Skeletal muscle satellite cell (primary cell): ENCODE measurements around the gene FADS1.
A peak's percentile ranks its signal among the peaks of the same experiment; 100 is the strongest.

Experiments
- H3K27me3 ChIP-seq: 2 replicates; pipeline ENCODE4 v1.7.0; 2013; ENCODE audit warnings: low read length; ENCODE audit not compliant: control insufficient read depth, insufficient read depth
- H3K36me3 ChIP-seq: 2 replicates; pipeline ENCODE4 v1.7.0; 2013; ENCODE audit warnings: mild to moderate bottlenecking, control low read depth, low read length; ENCODE audit not compliant: insufficient read depth
- H3K4me1 ChIP-seq: 2 replicates; pipeline ENCODE4 v1.7.0; 2013; ENCODE audit warnings: low read length; ENCODE audit not compliant: control insufficient read depth, insufficient read depth
- H3K4me2 ChIP-seq: 2 replicates; pipeline ENCODE4 v1.7.0; 2013; ENCODE audit warnings: mild to moderate bottlenecking, low read length
- H3K4me3 ChIP-seq: 2 replicates; pipeline ENCODE4 v1.7.0; 2013; ENCODE audit warnings: low read length
- H3K9ac ChIP-seq: 2 replicates; pipeline ENCODE4 v1.7.0; 2013; ENCODE audit warnings: mild to moderate bottlenecking, low read depth, low read length, moderate library complexity
- H3K9me3 ChIP-seq: replicated peaks from 2 replicates; pipeline ENCODE4 v1.7.0; 2013; ENCODE audit warnings: mild to moderate bottlenecking, control low read depth, low read length

FADS1 gene

GRCh38 chr11:61757213-61757862 is 59.5 kb downstream of the FADS1 start:
- H3K9ac ChIP-seq = no peak overlapping the region
- H3K36me3 ChIP-seq = no peaks in the 10 kb centered on the region
- no peak overlapping the region for H3K4me3 ChIP-seq
- peaks cover 8% of the 10 kb centered on the region for H3K4me1 ChIP-seq
- no peaks in the 10 kb centered on the region for H3K9me3 ChIP-seq
- peaks cover 14% of the 10 kb centered on the region for H3K27me3 ChIP-seq
- H3K4me2 ChIP-seq = no peak overlapping the region

GRCh38 chr11:61756452-61757212 is 60.2 kb downstream of the FADS1 start:
- Histone ChIP-seq H3K27me3 (peaks cover 11% of the 10 kb centered on the region), H3K4me1 (peaks cover 13% of the 10 kb centered on the region), H3K36me3 (no peaks in the 10 kb centered on the region), H3K9me3 (no peaks in the 10 kb centered on the region), H3K4me2 (peak overlapping the region; percentile 4), H3K9ac (no peak overlapping the region), H3K4me3 (no peak overlapping the region)

DNA sequence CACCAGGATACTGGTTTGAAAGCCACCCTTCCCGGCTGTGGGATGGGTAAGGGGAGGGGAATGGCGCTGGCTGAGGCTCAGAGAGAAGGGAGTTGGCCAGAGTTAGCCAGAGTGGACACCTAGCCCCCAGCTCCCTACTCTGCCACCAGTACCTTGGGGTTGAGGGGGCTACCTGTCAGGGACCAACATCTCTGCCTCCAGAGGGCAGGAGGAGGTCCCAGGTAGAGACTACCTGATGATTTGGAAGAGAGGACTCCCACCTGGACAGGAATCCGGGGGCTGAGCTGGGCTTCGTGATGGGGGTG is 60.7 kb downstream of the FADS1 start:
- no peaks in the 10 kb centered on the region for H3K36me3 ChIP-seq
- peaks cover 13% of the 10 kb centered on the region for H3K4me1 ChIP-seq
- no peaks in the 10 kb centered on the region for H3K9me3 ChIP-seq
- no peak overlapping the region for H3K4me3 ChIP-seq
- H3K9ac ChIP-seq = no peak overlapping the region
- peaks cover 10% of the 10 kb centered on the region for H3K27me3 ChIP-seq
- H3K4me2 ChIP-seq = peak overlapping the region; percentile 4

DNA sequence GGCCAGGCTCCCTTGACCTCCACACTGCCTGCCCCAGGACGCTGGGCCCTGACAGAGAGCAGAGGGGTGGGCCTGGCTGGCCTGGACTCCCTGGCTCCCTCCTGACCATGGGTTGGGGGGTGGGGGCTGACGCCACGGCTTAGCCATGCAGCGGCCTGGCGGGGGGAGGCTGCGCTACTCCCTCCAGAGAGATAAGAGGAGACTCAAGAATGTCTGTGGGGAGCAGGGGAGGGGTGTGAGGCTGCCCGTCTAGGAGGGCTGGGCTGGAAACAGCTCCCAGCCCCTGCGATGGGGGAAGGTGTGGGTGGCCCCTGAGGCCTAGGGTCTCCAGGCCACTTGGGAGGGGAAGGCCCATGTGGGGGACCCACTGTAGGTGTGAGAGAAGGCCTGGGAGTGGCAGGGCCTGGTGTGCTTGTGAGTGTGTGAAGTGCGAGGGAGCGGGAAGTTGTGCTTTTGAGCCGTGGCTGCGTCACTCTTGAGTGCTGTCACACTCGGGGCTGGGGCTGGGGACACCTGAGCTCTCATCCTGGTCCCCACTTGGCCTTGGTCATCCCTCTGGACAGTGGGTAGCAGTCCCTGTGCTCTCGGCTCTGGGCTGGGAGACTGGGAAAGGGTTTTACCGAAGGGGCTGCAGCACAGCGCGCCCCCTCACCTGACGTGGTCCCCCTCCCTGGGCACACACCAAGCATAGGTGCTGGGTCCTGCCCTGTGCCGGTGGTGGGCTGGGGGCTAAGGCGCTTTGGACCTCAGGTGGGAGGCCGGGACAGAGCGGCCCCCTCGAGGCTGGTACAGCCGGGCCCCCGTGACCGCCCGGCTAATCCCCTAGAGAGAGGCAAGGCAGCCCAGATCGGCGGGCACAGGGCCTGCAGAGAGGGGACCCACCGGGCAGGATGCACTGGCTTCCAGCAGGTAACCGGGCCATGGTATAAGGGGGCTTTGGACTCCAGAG is 62.0 kb downstream of the FADS1 start:
- Histone ChIP-seq H3K9me3 (no peaks in the 10 kb centered on the region), H3K4me2 (no peak overlapping the region), H3K27me3 (peaks cover 10% of the 10 kb centered on the region), H3K4me3 (no peak overlapping the region), H3K9ac (no peak overlapping the region), H3K4me1 (peaks cover 13% of the 10 kb centered on the region), H3K36me3 (no peaks in the 10 kb centered on the region)

DNA sequence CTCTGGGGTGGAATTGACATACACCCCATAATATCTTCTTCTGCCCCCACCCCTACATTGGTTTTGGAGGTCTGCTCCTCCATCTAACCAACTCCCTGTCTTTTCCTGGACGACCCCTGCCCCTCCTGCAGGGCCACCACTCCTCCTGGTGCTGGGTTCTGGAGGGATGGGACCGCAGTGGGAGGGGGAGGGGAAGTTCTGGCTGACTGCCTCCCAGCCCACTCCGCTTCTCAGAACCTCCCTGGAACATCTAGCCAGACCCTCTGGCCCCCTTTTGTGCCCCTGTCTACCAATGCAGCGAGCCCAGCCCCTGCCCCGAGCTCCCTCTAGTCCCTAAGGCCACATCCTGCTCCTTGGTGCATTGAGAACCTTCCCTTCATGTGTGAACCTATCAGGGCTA is 63.1 kb downstream of the FADS1 start:
- no peak overlapping the region for H3K4me2 ChIP-seq
- peaks cover 10% of the 10 kb centered on the region for H3K27me3 ChIP-seq
- no peaks in the 10 kb centered on the region for H3K9me3 ChIP-seq
- no peak overlapping the region for H3K9ac ChIP-seq
- no peaks in the 10 kb centered on the region for H3K36me3 ChIP-seq
- peaks cover 13% of the 10 kb centered on the region for H3K4me1 ChIP-seq
- H3K4me3 ChIP-seq = no peak overlapping the region

GRCh38 chr11:61752925-61753521 is 63.8 kb downstream of the FADS1 start:
- H3K9ac ChIP-seq = peak overlapping the region; percentile 21
- peak overlapping the region; percentile 63 for H3K4me3 ChIP-seq
- peaks cover 13% of the 10 kb centered on the region for H3K4me1 ChIP-seq
- H3K27me3 ChIP-seq = peaks cover 10% of the 10 kb centered on the region
- H3K9me3 ChIP-seq = no peaks in the 10 kb centered on the region
- no peaks in the 10 kb centered on the region for H3K36me3 ChIP-seq
- peak overlapping the region; percentile 78 for H3K4me2 ChIP-seq

GRCh38 chr11:61752117-61752924 is 64.5 kb downstream of the FADS1 start, which contains the start of gene MYRF:
Gene MYRF, plus strand, starts transcription at chr11:61752636. Its CDS starts 109 bp downstream, at chr11:61752745.
- H3K4me2 ChIP-seq = peak within 1 kb of the TSS; percentile 78
- peak within 1 kb of the TSS; percentile 21 for H3K9ac ChIP-seq
- peak within 1 kb of the TSS; percentile 63 for H3K4me3 ChIP-seq
- peaks cover 13% of the 10 kb centered on the region for H3K4me1 ChIP-seq
- H3K27me3 ChIP-seq = peaks cover 10% of the 10 kb centered on the region
- no peaks in the 10 kb centered on the region for H3K9me3 ChIP-seq
- H3K36me3 ChIP-seq = no peaks in the 10 kb centered on the region

DNA sequence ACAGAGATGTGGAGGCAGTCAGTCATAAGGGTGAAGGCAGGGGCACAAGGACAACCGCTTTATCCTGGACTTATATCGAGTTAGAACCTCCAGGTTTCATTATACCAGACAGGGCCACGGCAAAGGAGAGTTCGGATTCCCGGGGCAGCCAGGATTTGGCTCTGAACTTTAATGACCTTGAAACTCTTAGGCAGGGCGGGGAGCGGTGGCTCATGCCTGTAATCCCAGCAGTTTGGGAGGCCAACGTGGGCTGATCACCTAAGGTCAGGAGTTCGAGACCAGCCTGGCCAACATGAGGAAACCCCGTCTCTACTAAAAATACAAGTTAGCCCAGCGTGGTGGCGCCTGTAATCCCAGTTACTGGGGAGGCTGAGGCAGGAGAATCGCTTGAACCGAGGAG is 65.4 kb downstream of the FADS1 start:
- H3K4me1 ChIP-seq = peaks cover 8% of the 10 kb centered on the region
- no peak overlapping the region for H3K9ac ChIP-seq
- no peak overlapping the region for H3K4me2 ChIP-seq
- no peaks in the 10 kb centered on the region for H3K9me3 ChIP-seq
- H3K27me3 ChIP-seq = peaks cover 10% of the 10 kb centered on the region
- no peak overlapping the region for H3K4me3 ChIP-seq
- no peaks in the 10 kb centered on the region for H3K36me3 ChIP-seq

DNA sequence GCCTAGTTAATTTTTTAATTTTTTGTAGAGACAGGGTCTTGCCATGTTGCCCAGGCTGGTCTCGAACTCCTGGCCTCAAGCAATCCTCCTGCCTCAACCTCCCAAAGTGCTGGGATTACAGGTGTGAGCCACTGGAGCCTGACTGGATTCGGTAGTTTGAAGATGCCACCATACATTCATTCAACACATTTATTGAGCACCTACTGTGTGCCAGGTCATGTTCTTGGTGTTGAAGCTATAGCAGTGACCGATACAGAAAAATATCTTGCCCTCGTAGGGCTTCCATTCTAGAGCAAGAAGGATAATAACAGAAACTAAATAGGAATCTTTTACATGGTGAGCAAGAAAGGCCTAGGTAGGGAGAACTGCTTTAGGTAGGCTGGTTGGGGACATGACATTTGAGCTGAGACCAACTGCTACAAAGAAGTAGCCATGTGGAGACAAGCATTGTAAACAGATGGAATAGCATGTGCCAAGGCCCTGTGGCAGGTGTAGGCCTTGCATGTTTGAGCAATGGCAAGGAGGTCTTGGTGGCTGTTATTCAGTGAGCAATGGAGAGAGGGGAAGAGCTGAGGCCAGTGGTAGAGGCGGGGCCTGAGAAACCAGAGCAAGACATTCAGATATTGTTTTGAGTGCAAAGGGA is 66.1 kb downstream of the FADS1 start:
- H3K4me1 ChIP-seq = peaks cover 5% of the 10 kb centered on the region
- H3K36me3 ChIP-seq = no peaks in the 10 kb centered on the region
- H3K27me3 ChIP-seq = peaks cover 10% of the 10 kb centered on the region
- no peaks in the 10 kb centered on the region for H3K9me3 ChIP-seq
- no peak overlapping the region for H3K4me2 ChIP-seq
- no peak overlapping the region for H3K4me3 ChIP-seq
- no peak overlapping the region for H3K9ac ChIP-seq
